Measurements from ENCODE around the gene PDK2.

PDK2 gene

DNA sequence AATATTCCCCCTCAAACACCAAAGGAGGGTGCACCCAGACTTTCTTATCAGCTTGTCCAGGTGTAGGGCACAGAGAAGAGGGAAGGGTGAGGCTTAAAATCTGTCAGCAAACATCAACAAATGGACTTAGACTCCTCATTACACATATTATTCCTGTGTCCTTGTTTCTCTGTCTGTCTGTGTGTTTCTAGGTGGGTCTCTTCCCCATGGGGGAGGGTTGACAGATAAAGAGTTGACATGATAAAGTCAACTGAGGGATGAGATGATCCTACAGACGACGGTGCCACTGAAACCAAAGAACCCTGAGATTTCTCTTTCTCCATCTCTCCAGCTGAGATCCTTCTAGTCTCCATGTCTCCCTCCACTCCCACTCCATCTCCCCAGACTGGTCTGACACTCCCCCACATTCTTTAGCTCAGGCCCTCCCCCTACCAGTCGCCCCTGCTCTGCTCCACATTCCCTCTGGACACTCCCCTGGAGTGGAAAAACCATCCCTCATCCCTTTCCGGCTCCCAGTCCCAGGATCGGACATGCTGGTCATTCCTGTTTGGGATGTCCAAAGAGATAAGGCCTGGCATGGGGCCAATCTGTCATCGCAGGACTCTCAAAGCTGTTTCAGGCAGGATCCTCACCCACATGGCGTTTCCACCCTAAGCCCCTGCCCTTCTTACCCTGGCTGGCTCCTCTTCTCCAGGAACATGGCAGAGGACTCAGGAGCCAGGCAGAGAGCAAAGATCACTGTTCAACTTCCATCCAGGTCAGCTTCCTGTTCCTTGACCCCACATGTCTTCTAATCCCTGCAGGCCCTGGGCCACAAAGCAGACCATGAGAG, 42.1 kb upstream of the PDK2 start:
- H3K36me3 ChIP-seq (ENCODE audit: insufficient read depth): no peaks in the 10 kb centered on the region
- TF ChIP-seq, protein P1, sequence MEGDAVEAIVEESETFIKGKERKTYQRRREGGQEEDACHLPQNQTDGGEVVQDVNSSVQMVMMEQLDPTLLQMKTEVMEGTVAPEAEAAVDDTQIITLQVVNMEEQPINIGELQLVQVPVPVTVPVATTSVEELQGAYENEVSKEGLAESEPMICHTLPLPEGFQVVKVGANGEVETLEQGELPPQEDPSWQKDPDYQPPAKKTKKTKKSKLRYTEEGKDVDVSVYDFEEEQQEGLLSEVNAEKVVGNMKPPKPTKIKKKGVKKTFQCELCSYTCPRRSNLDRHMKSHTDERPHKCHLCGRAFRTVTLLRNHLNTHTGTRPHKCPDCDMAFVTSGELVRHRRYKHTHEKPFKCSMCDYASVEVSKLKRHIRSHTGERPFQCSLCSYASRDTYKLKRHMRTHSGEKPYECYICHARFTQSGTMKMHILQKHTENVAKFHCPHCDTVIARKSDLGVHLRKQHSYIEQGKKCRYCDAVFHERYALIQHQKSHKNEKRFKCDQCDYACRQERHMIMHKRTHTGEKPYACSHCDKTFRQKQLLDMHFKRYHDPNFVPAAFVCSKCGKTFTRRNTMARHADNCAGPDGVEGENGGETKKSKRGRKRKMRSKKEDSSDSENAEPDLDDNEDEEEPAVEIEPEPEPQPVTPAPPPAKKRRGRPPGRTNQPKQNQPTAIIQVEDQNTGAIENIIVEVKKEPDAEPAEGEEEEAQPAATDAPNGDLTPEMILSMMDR (conservative IDR thresholded peaks at IDR 0.05; ENCODE audit: low read depth, low read length): no peak
- H3K4me2 ChIP-seq: no peak overlapping the region
- H3K4me1 ChIP-seq (ENCODE audit: low read depth, poor library complexity, severe bottlenecking): peaks cover 23% of the 10 kb centered on the region
- H3K79me2 ChIP-seq (ENCODE audit: insufficient read depth, low read depth): no peaks in the 10 kb centered on the region
- H3K27ac ChIP-seq: no peak overlapping the region
- no peak overlapping the region for H3K4me3 ChIP-seq (IDR thresholded peaks at IDR 0.05; ENCODE audit: insufficient read depth, low read depth, low read length)
- peaks cover 16% of the 10 kb centered on the region; the same call in 1 of the 2 replicates for H3K27me3 ChIP-seq (ENCODE audit: insufficient read depth, low read depth)
- H2AFZ ChIP-seq (ENCODE audit: low read depth): no peak overlapping the region
- H4K20me1 ChIP-seq (ENCODE audit: insufficient read depth): no peaks in the 10 kb centered on the region
- H3K9ac ChIP-seq: no peak overlapping the region

DNA sequence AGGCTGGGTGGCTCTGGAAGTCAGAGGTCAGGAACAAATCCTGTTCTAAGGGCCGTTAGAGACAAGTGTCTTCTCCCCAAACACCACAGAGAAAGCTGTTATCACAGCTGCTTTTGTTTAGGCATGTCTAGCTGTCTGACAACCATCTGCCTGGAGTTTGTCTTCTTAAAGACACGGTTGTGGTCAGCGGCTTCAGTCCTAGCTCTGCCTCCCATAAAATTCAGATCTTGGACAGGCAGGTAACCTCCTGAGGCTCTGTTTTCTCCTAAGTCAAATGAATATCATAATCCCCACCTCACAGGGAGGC, 41.5 kb upstream of the PDK2 start:
- Histone ChIP-seq H3K79me2 (ENCODE audit: insufficient read depth, low read depth) (no peaks in the 10 kb centered on the region), H3K36me3 (ENCODE audit: insufficient read depth) (no peaks in the 10 kb centered on the region), H4K20me1 (ENCODE audit: insufficient read depth) (no peaks in the 10 kb centered on the region), H3K27me3 (ENCODE audit: insufficient read depth, low read depth) (peaks cover 11% of the 10 kb centered on the region; the same call in 1 of the 2 replicates), H3K4me2 (no peak overlapping the region), H3K4me3 (IDR thresholded peaks at IDR 0.05; ENCODE audit: insufficient read depth, low read depth, low read length) (no peak overlapping the region), H2AFZ (ENCODE audit: low read depth) (no peak overlapping the region), H3K9ac (no peak overlapping the region), H3K4me1 (ENCODE audit: low read depth, poor library complexity, severe bottlenecking) (peaks cover 23% of the 10 kb centered on the region), H3K27ac (no peak overlapping the region)
- TF ChIP-seq, protein P1 (conservative IDR thresholded peaks at IDR 0.05; ENCODE audit: low read depth, low read length): no peak

DNA sequence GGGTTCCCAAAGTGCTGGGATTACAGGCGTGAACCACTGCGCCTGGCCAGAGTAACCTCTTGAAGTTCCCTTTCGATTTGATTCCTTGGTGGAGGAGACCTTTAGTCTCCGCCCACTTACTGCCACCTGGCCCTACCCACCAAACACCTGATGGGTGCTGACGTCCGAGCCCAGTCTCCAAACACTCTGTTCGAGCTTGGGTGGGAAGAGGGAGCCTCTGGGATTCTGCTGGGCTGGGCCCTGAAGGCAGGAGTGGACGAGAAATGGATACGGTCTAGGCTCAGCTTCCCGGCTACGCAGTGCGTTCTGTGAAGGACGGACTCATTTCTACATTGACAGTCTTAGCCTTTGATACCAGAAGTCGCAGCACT, 40.1 kb upstream of the PDK2 start:
- no peak overlapping the region; the same call in 1 of the 2 replicates for H3K9ac ChIP-seq
- H3K36me3 ChIP-seq (ENCODE audit: insufficient read depth): no peaks in the 10 kb centered on the region
- TF ChIP-seq, protein P1 (conservative IDR thresholded peaks at IDR 0.05; ENCODE audit: low read depth, low read length): no peak
- no peaks in the 10 kb centered on the region for H3K79me2 ChIP-seq (ENCODE audit: insufficient read depth, low read depth)
- H3K4me2 ChIP-seq: peak overlapping the region; percentile 99
- peaks cover 5% of the 10 kb centered on the region; the same call in 1 of the 2 replicates for H3K27me3 ChIP-seq (ENCODE audit: insufficient read depth, low read depth)
- no peak overlapping the region; the same call in 1 of the 2 replicates for H3K27ac ChIP-seq
- no peak overlapping the region for H3K4me3 ChIP-seq (IDR thresholded peaks at IDR 0.05; ENCODE audit: insufficient read depth, low read depth, low read length)
- no peaks in the 10 kb centered on the region for H4K20me1 ChIP-seq (ENCODE audit: insufficient read depth)
- H2AFZ ChIP-seq (ENCODE audit: low read depth): peak overlapping the region; percentile 72
- peaks cover 23% of the 10 kb centered on the region for H3K4me1 ChIP-seq (ENCODE audit: low read depth, poor library complexity, severe bottlenecking)

DNA sequence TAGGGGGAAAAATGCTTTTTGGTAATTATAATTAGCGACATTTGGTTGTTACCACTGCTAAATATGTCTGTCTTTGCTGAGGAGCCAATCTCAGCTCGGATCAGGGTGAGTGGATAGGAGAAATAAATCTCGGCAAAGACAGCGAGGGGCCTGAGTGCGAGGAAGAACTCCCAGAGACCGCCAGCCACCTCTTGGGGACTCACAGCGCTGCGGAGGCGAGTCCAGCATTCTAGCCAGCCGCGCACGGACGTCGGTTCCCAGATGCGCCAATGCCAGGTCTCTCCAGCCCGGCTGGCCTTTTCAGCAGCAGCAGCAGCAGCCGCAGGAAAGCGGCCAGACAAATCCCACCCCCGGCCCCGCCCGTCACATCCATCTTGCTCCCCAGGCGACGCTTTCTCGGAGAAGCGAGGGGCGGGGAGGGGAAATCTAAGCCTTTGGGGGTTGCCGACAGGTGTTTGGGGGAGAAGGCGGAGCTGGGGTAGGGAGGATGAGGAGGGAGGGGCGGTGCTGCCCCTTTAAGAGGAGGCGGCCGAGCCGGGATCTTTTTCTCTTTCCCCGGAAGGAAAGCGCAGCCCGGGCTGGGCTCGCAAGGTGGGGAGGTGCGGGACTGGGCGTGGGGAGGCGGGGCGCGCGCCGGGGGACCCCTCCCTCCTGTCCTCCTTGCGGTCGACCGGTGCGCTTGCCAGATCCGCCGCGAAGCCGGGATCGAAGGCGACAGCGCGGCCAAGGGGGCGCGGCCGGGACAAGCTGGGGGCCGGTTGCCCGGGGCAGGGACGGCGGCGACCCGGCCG, 39.5 kb upstream of the PDK2 start, which contains the start of gene ITGA3:
Gene ITGA3, plus strand, starts transcription at position 685 of the 791 bp plus-strand sequence. CDS start 330 bp downstream, outside the sequence.
- Histone ChIP-seq H4K20me1 (ENCODE audit: insufficient read depth) (no peaks in the 10 kb centered on the region), H3K36me3 (ENCODE audit: insufficient read depth) (no peaks in the 10 kb centered on the region), H3K4me1 (ENCODE audit: low read depth, poor library complexity, severe bottlenecking) (peaks cover 23% of the 10 kb centered on the region), H3K27ac (no peak within 1 kb of the TSS; the same call in 1 of the 2 replicates), H2AFZ (ENCODE audit: low read depth) (peak within 1 kb of the TSS; percentile 72), H3K4me3 (IDR thresholded peaks at IDR 0.05; ENCODE audit: insufficient read depth, low read depth, low read length) (peak within 1 kb of the TSS; percentile 47), H3K79me2 (ENCODE audit: insufficient read depth, low read depth) (no peaks in the 10 kb centered on the region), H3K4me2 (peak within 1 kb of the TSS; percentile 99), H3K27me3 (ENCODE audit: insufficient read depth, low read depth) (peaks cover 8% of the 10 kb centered on the region; the same call in 1 of the 2 replicates), H3K9ac (no peak within 1 kb of the TSS; the same call in 1 of the 2 replicates)
- TF ChIP-seq, protein P1 (conservative IDR thresholded peaks at IDR 0.05; ENCODE audit: low read depth, low read length): no peak
